SK-N-SH (cell line): ENCODE data around the gene SNIP1. TPM values are rescaled to one million over a fixed set of nuclear protein-coding genes. Genes with fewer than 3 reads are reported as not detected.

Source experiments
- CTCF ChIA-PET: fragments of 300-600, 350-600 bp; formaldehyde crosslinking; extraction: SDS; loops from one replicate; lab custom pipeline; 2021; lab: Yijun Ruan, JAX
- POLR2A ChIA-PET: fragments of 350-600 bp; sonication (Branson Sonifier 250); formaldehyde crosslinking; extraction: SDS; loops from one replicate; lab custom pipeline; 2020; ENCODE audit warnings: antibody characterized with exemption, inconsistent platforms; lab: Yijun Ruan, JAX
- DNase-seq: peaks from one replicate; pipeline ENCODE4 v3.0.0; 2012
- H2AFZ ChIP-seq: fragments of 200-600 bp; sonication (generic); 2 replicates; pipeline ENCODE4 v1.8.1; 2016; ENCODE audit warnings: antibody characterized with exemption, mild to moderate bottlenecking, low read depth
- H3F3A ChIP-seq: fragments of 200-600 bp; sonication (generic); replicated peaks from 2 replicates; pipeline ENCODE3; 2016; ENCODE audit warnings: antibody characterized with exemption, mild to moderate bottlenecking; ENCODE audit not compliant: insufficient read depth
- H3K27ac ChIP-seq, 2 experiments: fragments of 200-500 bp in 1 of 2; fragments of 200-600 bp in 1 of 2; sonication (Bioruptor generic) in 1 of 2; sonication (generic), shearing (Covaris generic) in 1 of 2; 2 replicates each; pipeline versions ENCODE4 v1.5.1 to v1.6.1; 2014 to 2016; ENCODE audit warnings: low read depth in 2 of 2, inconsistent platforms in 1 of 2, low read length in 1 of 2, mild to moderate bottlenecking in 1 of 2, mixed read lengths in 1 of 2
- H3K27me3 ChIP-seq: fragments of 200-600 bp; sonication (generic), shearing (Covaris generic); 2 replicates; pipeline ENCODE4 v1.6.1; 2016; ENCODE audit warnings: mixed run types; ENCODE audit not compliant: insufficient read depth
- H3K36me3 ChIP-seq, 2 experiments: fragments of 200-500 bp in 1 of 2; fragments of 200-600 bp in 1 of 2; sonication (Bioruptor generic) in 1 of 2; sonication (generic) in 1 of 2; replicated peaks in 1 of 2; 2 replicates each; pipeline versions ENCODE3 to v1.5.1; 2014 to 2016; ENCODE audit warnings: low read length in 1 of 2, mild to moderate bottlenecking in 1 of 2; ENCODE audit not compliant: insufficient read depth in 2 of 2, control insufficient read depth in 1 of 2
- H3K4me1 ChIP-seq, 2 experiments: fragments of 200-500 bp in 1 of 2; fragments of 200-600 bp in 1 of 2; sonication (Bioruptor generic) in 1 of 2; sonication (generic), shearing (Covaris generic) in 1 of 2; 2 replicates each; pipeline versions ENCODE4 v1.5.1 to v1.6.1; 2014 to 2016; ENCODE audit warnings: low read depth in 1 of 2, low read length in 1 of 2, mixed run types in 1 of 2; ENCODE audit not compliant: insufficient read depth in 2 of 2, control insufficient read depth in 1 of 2
- H3K4me2 ChIP-seq: fragments of 200-600 bp; sonication (generic), shearing (Covaris generic); 2 replicates; pipeline ENCODE4 v1.6.1; 2017; ENCODE audit warnings: mixed run types
- H3K4me3 ChIP-seq, 2 experiments: fragments of 200-500 bp in 1 of 2; fragments of 200-600 bp in 1 of 2; sonication (Bioruptor generic) in 1 of 2; sonication (generic), shearing (Covaris generic) in 1 of 2; 2 replicates each; pipeline versions ENCODE4 v1.5.1 to v1.8.1; 2014 to 2016; ENCODE audit warnings: low read depth in 2 of 2, inconsistent platforms in 1 of 2, low read length in 1 of 2, mild to moderate bottlenecking in 1 of 2, mixed read lengths in 1 of 2, moderate library complexity in 1 of 2
- H3K79me2 ChIP-seq: fragments of 200-600 bp; sonication (generic); 2 replicates; pipeline ENCODE4 v1.8.1; 2017; ENCODE audit warnings: mild to moderate bottlenecking; ENCODE audit not compliant: insufficient read depth
- H3K9ac ChIP-seq: fragments of 200-600 bp; sonication (generic); 2 replicates; pipeline ENCODE4 v1.6.1; 2017; ENCODE audit warnings: mixed run types
- H3K9me2 ChIP-seq: fragments of 200-600 bp; sonication (generic); 2 replicates; pipeline ENCODE4 v1.6.1; 2017; ENCODE audit warnings: mixed run types
- H3K9me3 ChIP-seq: fragments of 200-600 bp; sonication (generic); 2 replicates; pipeline ENCODE4 v1.6.1; 2017; ENCODE audit warnings: mixed run types, mild to moderate bottlenecking, moderate library complexity
- H4K20me1 ChIP-seq: fragments of 200-600 bp; sonication (generic); 2 replicates; pipeline ENCODE4 v1.6.1; 2017; ENCODE audit warnings: mild to moderate bottlenecking, mixed run types; ENCODE audit not compliant: insufficient read depth
- ELF1 ChIP-seq: IDR thresholded peaks from 2 replicates; pipeline ENCODE4 v1.4.0; 2012
- EP300 ChIP-seq, 2 experiments: IDR thresholded peaks; 2 replicates each; pipeline versions ENCODE4 v1.4.0 to v1.6.1; 2012; ENCODE audit warnings: borderline replicate concordance in 1 of 2, low read depth in 1 of 2, low read length in 1 of 2
- EZH2phosphoT487 ChIP-seq: fragments of 200-600 bp; sonication (generic); IDR thresholded peaks from 2 replicates; pipeline ENCODE4 v1.6.1; 2017; ENCODE audit warnings: low read depth, mixed run types, mild to moderate bottlenecking, antibody characterized with exemption, moderate library complexity, borderline replicate concordance
- GABPA ChIP-seq: IDR thresholded peaks from 2 replicates; pipeline ENCODE4 v1.4.0; 2012; ENCODE audit warnings: low read depth, mild to moderate bottlenecking
- JUND ChIP-seq: IDR thresholded peaks from 2 replicates; pipeline ENCODE4 v1.4.0; 2012
- NFIC ChIP-seq: IDR thresholded peaks from 2 replicates; pipeline ENCODE4 v1.4.0; 2012; ENCODE audit warnings: borderline replicate concordance
- POLR2AphosphoS5 ChIP-seq: IDR thresholded peaks from 2 replicates; pipeline ENCODE4 v1.6.1; 2012; ENCODE audit warnings: low read depth, low read length
- RAD21 ChIP-seq: IDR thresholded peaks from 2 replicates; pipeline ENCODE4 v1.6.1; 2012; ENCODE audit warnings: mild to moderate bottlenecking, low read length
- RCOR1 ChIP-seq: fragments of 150-350 bp; IDR thresholded peaks from 2 replicates; pipeline ENCODE4 v1.6.1; 2017; ENCODE audit warnings: antibody characterized with exemption, low read length
- TCF12 ChIP-seq: IDR thresholded peaks from 2 replicates; pipeline ENCODE4 v1.4.0; 2012
- TEAD4 ChIP-seq: IDR thresholded peaks from 2 replicates; pipeline ENCODE4 v1.4.0; 2012; ENCODE audit warnings: mild to moderate bottlenecking, borderline replicate concordance; ENCODE audit not compliant: insufficient read depth
- YY1 ChIP-seq: IDR thresholded peaks from 2 replicates; pipeline ENCODE4 v1.4.0; 2012; ENCODE audit warnings: low read depth, mild to moderate bottlenecking
- WGBS: methylation state at CpG from one replicate; pipeline ENCODE4 v1.1.6; 2017; ENCODE audit warnings: low lambda C conversion rate; 5-methylcytosine and 5-hydroxymethylcytosine counted together
- polyA plus RNA-seq, 3 experiments: library from polyadenylated mRNA; depleted of rRNA; stranded (reverse); fragments of >200 nt; gene quantifications; 2 replicates each; pipeline ENCODE4 v1.2.3, GENCODE V29; 2012
- TF ChIP-seq, protein P1 (sequence below): IDR thresholded peaks from 2 replicates; pipeline ENCODE4 v1.6.1; 2012; ENCODE audit warnings: mild to moderate bottlenecking, low read depth, low read length, moderate library complexity
- TF ChIP-seq, protein P2 (sequence below): fragments of 150-350 bp; IDR thresholded peaks from 2 replicates; pipeline ENCODE4 v1.6.1; 2016; ENCODE audit warnings: mild to moderate bottlenecking, low read depth, low read length
- TF ChIP-seq, protein P3 (sequence below): IDR thresholded peaks from 2 replicates; pipeline ENCODE4; 2012
- TF ChIP-seq, protein P4 (sequence below): IDR thresholded peaks from 2 replicates; pipeline ENCODE4 v1.4.0; 2012; ENCODE audit warnings: low read depth, borderline replicate concordance

The SNIP1 gene
- polyA plus RNA-seq, 1 of the 3 experiments (the other 2 are of a cell fraction) = 10.2 TPM

DNA sequence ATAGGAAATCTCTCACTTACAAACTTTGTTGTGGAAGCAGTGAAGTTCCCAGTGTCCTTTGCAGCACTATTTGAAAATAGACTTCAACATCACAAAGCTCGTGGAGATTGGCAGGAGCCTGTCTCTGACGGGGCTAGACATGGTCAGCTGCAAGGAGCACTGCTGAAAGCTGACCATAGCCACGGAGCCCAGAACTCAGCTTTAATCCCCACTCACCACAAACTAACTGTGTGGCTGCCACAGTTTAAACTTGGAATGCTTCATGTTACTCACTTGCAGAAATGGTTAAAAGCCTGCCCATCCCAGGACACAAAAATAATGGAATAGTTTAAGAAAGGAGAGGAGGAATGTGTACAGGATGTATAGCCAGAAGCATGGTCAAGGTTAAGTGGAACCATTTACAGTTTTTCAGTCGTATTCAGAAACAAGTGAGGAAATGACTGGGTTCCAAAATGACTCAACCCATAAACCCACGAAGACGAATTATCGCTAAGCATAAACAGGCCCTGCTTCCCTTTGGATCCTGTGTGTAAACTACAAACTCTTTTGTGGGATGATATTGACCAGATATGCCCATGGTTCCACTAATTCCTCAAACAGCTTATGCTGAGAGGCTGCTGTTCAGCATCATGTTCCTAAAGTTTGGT is 20.9 kb upstream of the SNIP1 start (continued):
- TF ChIP-seq, protein P1, sequence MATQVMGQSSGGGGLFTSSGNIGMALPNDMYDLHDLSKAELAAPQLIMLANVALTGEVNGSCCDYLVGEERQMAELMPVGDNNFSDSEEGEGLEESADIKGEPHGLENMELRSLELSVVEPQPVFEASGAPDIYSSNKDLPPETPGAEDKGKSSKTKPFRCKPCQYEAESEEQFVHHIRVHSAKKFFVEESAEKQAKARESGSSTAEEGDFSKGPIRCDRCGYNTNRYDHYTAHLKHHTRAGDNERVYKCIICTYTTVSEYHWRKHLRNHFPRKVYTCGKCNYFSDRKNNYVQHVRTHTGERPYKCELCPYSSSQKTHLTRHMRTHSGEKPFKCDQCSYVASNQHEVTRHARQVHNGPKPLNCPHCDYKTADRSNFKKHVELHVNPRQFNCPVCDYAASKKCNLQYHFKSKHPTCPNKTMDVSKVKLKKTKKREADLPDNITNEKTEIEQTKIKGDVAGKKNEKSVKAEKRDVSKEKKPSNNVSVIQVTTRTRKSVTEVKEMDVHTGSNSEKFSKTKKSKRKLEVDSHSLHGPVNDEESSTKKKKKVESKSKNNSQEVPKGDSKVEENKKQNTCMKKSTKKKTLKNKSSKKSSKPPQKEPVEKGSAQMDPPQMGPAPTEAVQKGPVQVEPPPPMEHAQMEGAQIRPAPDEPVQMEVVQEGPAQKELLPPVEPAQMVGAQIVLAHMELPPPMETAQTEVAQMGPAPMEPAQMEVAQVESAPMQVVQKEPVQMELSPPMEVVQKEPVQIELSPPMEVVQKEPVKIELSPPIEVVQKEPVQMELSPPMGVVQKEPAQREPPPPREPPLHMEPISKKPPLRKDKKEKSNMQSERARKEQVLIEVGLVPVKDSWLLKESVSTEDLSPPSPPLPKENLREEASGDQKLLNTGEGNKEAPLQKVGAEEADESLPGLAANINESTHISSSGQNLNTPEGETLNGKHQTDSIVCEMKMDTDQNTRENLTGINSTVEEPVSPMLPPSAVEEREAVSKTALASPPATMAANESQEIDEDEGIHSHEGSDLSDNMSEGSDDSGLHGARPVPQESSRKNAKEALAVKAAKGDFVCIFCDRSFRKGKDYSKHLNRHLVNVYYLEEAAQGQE = no peak
- TF ChIP-seq, protein P2, sequence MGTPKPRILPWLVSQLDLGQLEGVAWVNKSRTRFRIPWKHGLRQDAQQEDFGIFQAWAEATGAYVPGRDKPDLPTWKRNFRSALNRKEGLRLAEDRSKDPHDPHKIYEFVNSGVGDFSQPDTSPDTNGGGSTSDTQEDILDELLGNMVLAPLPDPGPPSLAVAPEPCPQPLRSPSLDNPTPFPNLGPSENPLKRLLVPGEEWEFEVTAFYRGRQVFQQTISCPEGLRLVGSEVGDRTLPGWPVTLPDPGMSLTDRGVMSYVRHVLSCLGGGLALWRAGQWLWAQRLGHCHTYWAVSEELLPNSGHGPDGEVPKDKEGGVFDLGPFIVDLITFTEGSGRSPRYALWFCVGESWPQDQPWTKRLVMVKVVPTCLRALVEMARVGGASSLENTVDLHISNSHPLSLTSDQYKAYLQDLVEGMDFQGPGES = no peak
- TF ChIP-seq EZH2phosphoT487 (no peak), NFIC (peak; percentile 23; the same call in 1 of the 2 replicates), JUND (peak; percentile 74), TEAD4 (peak; percentile 44), POLR2AphosphoS5 (peak; percentile 73; the same call in 1 of the 2 replicates), RAD21 (no peak)
- TF ChIP-seq, protein P3, sequence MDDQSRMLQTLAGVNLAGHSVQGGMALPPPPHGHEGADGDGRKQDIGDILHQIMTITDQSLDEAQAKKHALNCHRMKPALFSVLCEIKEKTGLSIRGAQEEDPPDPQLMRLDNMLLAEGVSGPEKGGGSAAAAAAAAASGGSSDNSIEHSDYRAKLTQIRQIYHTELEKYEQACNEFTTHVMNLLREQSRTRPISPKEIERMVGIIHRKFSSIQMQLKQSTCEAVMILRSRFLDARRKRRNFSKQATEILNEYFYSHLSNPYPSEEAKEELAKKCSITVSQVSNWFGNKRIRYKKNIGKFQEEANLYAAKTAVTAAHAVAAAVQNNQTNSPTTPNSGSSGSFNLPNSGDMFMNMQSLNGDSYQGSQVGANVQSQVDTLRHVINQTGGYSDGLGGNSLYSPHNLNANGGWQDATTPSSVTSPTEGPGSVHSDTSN = peak; percentile 67

DNA sequence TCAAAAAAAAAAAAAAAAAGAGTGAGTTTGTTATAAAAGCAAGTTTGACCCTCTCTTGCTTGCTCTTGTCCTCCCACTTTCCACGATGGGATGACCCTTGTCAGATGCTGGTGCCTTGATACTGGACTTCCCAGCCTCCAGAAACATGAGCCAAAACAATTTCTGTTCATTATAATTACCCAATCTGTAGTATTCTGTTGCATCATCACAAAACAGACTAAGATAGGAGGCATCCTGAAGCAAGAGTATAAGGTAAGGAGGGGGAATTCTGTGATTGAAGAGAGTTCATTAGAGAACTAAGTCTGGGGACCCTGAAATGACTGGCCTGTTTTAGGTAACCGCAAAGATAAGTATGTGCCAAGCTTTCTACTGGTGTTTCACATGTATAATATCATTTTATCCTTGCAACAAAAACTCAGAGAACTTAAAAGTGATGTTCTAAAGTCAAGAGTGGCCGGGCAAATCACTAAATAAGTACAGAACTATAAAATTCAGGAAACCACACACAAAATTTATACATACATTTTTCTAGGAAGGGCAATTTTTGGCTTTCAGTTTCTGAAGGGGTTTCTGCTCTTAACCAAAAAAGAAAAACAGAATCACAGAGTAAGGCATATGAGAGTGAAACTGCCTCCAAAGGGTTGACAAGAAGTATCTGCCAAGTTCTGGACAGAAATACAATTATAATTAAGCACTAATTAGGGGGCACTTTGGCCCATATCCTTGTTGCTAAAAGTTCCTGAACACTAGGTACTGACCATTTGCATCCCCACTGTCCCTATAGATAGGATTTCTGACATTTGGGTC is 16.6 kb upstream of the SNIP1 start:
- Histone ChIP-seq H3K4me2 (no peak overlapping the region), H2AFZ (no peak overlapping the region), H3K9me3 (no peaks in the 10 kb centered on the region), H3K4me1 (peaks cover 0 to 14% of the 10 kb centered on the region in 2 experiments; a peak in 3 of 4 replicates), H3K36me3 (peaks cover 79 to 90% of the 10 kb centered on the region in 2 experiments), H4K20me1 (no peaks in the 10 kb centered on the region), H3K9me2 (no peaks in the 10 kb centered on the region), H3K27ac (no peak overlapping the region), H3F3A (peaks cover 24% of the 10 kb centered on the region), H3K4me3 (no peak overlapping the region), H3K9ac (no peak overlapping the region), H3K27me3 (no peaks in the 10 kb centered on the region), H3K79me2 (peaks cover 4% of the 10 kb centered on the region; the same call in 1 of the 2 replicates)
- DNase-seq = no peak
- WGBS = 94% methylated on average over 3 of the region's 3 CpGs
- POLR2A ChIA-PET = no interaction called here
- CTCF ChIA-PET = no interaction called here
- no peak for TF ChIP-seq EP300 (IDR thresholded peaks at IDR 0.05; ENCODE audit: borderline replicate concordance in 1 of 2, low read depth in 1 of 2, low read length in 1 of 2)
- no peak for TF ChIP-seq YY1
- TF ChIP-seq, protein P1 = no peak
- no peak for TF ChIP-seq POLR2AphosphoS5
- TF ChIP-seq GABPA = no peak
- TF ChIP-seq RCOR1 = no peak
- TF ChIP-seq, protein P3 = no peak
- TF ChIP-seq TCF12 = no peak
- no peak for TF ChIP-seq EZH2phosphoT487
- TF ChIP-seq, protein P4, sequence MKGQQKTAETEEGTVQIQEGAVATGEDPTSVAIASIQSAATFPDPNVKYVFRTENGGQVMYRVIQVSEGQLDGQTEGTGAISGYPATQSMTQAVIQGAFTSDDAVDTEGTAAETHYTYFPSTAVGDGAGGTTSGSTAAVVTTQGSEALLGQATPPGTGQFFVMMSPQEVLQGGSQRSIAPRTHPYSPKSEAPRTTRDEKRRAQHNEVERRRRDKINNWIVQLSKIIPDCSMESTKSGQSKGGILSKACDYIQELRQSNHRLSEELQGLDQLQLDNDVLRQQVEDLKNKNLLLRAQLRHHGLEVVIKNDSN = no peak
- TF ChIP-seq ELF1 = no peak
- no peak for TF ChIP-seq NFIC
